IMR-90 (cell line): ENCODE results near the gene PPA2. TPM values are rescaled to one million over a fixed set of nuclear protein-coding genes. Genes with fewer than 3 reads are reported as not detected.

Source experiments
- ATAC-seq: fragments of 200-7000 bp; cut with Tn5 transposase; 2 replicates; pipeline ENCODE4 v1.9.1; 2020; ENCODE audit warnings: low read depth, mild to moderate bottlenecking, moderate library complexity
- BruUV-seq: library from RNA; stranded (reverse); fragments of 400-500 nt; replicated peaks from 2 replicates; lab custom pipeline; 2021; lab: Mats Ljungman, UMichigan
- CTCF ChIA-PET: fragments of 300-600 bp; formaldehyde crosslinking; extraction: SDS; loops from one replicate; lab custom pipeline; 2021; ENCODE audit warnings: antibody characterized with exemption; lab: Yijun Ruan, JAX
- POLR2A ChIA-PET: fragments of 300-600 bp; sonication (Branson Sonifier 250); formaldehyde crosslinking; loops from one replicate; lab custom pipeline; 2022; ENCODE audit warnings: antibody characterized with exemption; ENCODE audit not compliant: unreplicated experiment; lab: Charles Lee
- DNase-seq: peaks from one replicate; pipeline ENCODE4 v3.0.0; 2013
- H2AFZ ChIP-seq: replicated peaks from 2 replicates; pipeline ENCODE3; 2013; ENCODE audit warnings: low read length, mild to moderate bottlenecking; ENCODE audit not compliant: poor library complexity
- H2AK5ac ChIP-seq: 2 replicates; pipeline ENCODE4 v1.6.1; 2013; ENCODE audit warnings: low read depth, low read length, inconsistent platforms
- H2AK9ac ChIP-seq: replicated peaks from 2 replicates; pipeline ENCODE3; 2013; ENCODE audit warnings: mild to moderate bottlenecking, low read depth, low read length, moderate library complexity; ENCODE audit not compliant: poor library complexity
- H2BK120ac ChIP-seq: 2 replicates; pipeline ENCODE4 v1.6.1; 2013; ENCODE audit warnings: low read depth, low read length, inconsistent platforms
- H2BK15ac ChIP-seq: 3 replicates; pipeline ENCODE4 v1.6.1; 2013; ENCODE audit warnings: low read depth, low read length, inconsistent platforms
- H2BK20ac ChIP-seq: 2 replicates; pipeline ENCODE4 v1.6.1; 2013; ENCODE audit warnings: low read depth, mild to moderate bottlenecking, inconsistent platforms, low read length, moderate library complexity
- H2BK5ac ChIP-seq: 2 replicates; pipeline ENCODE4 v1.6.1; 2013; ENCODE audit warnings: mild to moderate bottlenecking, low read depth, low read length, inconsistent platforms; ENCODE audit not compliant: poor library complexity, severe bottlenecking
- H3K14ac ChIP-seq: replicated peaks from 2 replicates; pipeline ENCODE4 v1.6.1; 2013; ENCODE audit warnings: low read depth, low read length, inconsistent platforms
- H3K18ac ChIP-seq: 2 replicates; pipeline ENCODE4 v1.6.1; 2013; ENCODE audit warnings: low read depth, low read length, control low read depth
- H3K23ac ChIP-seq: 2 replicates; pipeline ENCODE4 v1.6.1; 2013; ENCODE audit warnings: low read depth, low read length, inconsistent platforms
- H3K27ac ChIP-seq: 2 replicates; pipeline ENCODE4 v1.5.1; 2013; ENCODE audit warnings: mild to moderate bottlenecking, control low read depth, low read length; ENCODE audit not compliant: insufficient read depth
- H3K27me3 ChIP-seq: 2 replicates; pipeline ENCODE4 v1.6.1; 2013; ENCODE audit warnings: low read length; ENCODE audit not compliant: control insufficient read depth, insufficient read depth
- H3K36me3 ChIP-seq: 2 replicates; pipeline ENCODE4 v1.6.1; 2013; ENCODE audit warnings: low read length, mixed read lengths; ENCODE audit not compliant: control insufficient read depth, insufficient read depth
- H3K4ac ChIP-seq: 2 replicates; pipeline ENCODE4 v1.6.1; 2013; ENCODE audit warnings: low read depth, low read length, inconsistent platforms
- H3K4me1 ChIP-seq: 2 replicates; pipeline ENCODE4 v1.6.1; 2013; ENCODE audit warnings: low read length, mixed read lengths; ENCODE audit not compliant: control insufficient read depth, insufficient read depth
- H3K4me2 ChIP-seq: 2 replicates; pipeline ENCODE4 v1.6.1; 2013; ENCODE audit warnings: low read depth, mild to moderate bottlenecking, control low read depth, low read length, moderate library complexity
- H3K4me3 ChIP-seq: 2 replicates; pipeline ENCODE4 v1.5.1; 2013; ENCODE audit warnings: low read depth, mild to moderate bottlenecking, control low read depth, low read length, moderate library complexity; ENCODE audit not compliant: insufficient read depth
- H3K56ac ChIP-seq: 2 replicates; pipeline ENCODE4 v1.6.1; 2013; ENCODE audit warnings: low read length, inconsistent platforms; ENCODE audit not compliant: insufficient read depth; ENCODE audit errors: extremely low read depth
- H3K79me1 ChIP-seq, 2 experiments: 2 replicates each; pipeline ENCODE4 v1.6.1; 2013; ENCODE audit warnings: low read length in 2 of 2, inconsistent platforms in 1 of 2, low read depth in 1 of 2
- H3K9ac ChIP-seq: 2 replicates; pipeline ENCODE4 v1.6.1; 2013; ENCODE audit warnings: low read depth, low read length, control low read depth
- H3K9me1 ChIP-seq: 2 replicates; pipeline ENCODE4 v1.6.1; 2013; ENCODE audit warnings: low read length, inconsistent platforms; ENCODE audit not compliant: insufficient read depth
- H3K9me3 ChIP-seq: 2 replicates; pipeline ENCODE4 v1.6.1; 2013; ENCODE audit warnings: low read length; ENCODE audit not compliant: control insufficient read depth, insufficient read depth
- H4K20me1 ChIP-seq: 2 replicates; pipeline ENCODE4 v1.6.1; 2013; ENCODE audit warnings: low read length, inconsistent platforms; ENCODE audit not compliant: insufficient read depth
- H4K5ac ChIP-seq: 2 replicates; pipeline ENCODE4 v1.6.1; 2013; ENCODE audit warnings: mild to moderate bottlenecking, low read depth, low read length, control low read depth
- H4K8ac ChIP-seq, 2 experiments: 2 replicates each; pipeline ENCODE4 v1.6.1; 2013; ENCODE audit warnings: low read depth in 2 of 2, low read length in 2 of 2, control low read depth in 1 of 2, inconsistent platforms in 1 of 2
- H4K91ac ChIP-seq: 2 replicates; pipeline ENCODE4 v1.6.1; 2013; ENCODE audit warnings: low read depth, low read length, inconsistent platforms; ENCODE audit not compliant: insufficient read depth
- CEBPB ChIP-seq: IDR thresholded peaks from 2 replicates; pipeline ENCODE4 v1.6.1; 2012; ENCODE audit warnings: low read depth, low read length, improper control_type of control experiment
- CHD1 ChIP-seq: IDR thresholded peaks from 2 replicates; pipeline ENCODE4 v1.6.1; 2012; ENCODE audit warnings: low read depth, low read length, improper control_type of control experiment
- FOS ChIP-seq: fragments of 150-350 bp; IDR thresholded peaks from 2 replicates; pipeline ENCODE4 v1.6.1; 2016; ENCODE audit warnings: low read depth, low read length
- MAFK ChIP-seq: IDR thresholded peaks from 2 replicates; pipeline ENCODE4 v1.6.1; 2012; ENCODE audit warnings: low read depth, low read length, improper control_type of control experiment
- MAZ ChIP-seq: IDR thresholded peaks from 2 replicates; pipeline ENCODE4 v1.6.1; 2012; ENCODE audit warnings: low read depth, mild to moderate bottlenecking, low read length, improper control_type of control experiment, moderate library complexity, borderline replicate concordance
- MXI1 ChIP-seq: IDR thresholded peaks from 2 replicates; pipeline ENCODE4 v1.6.1; 2012; ENCODE audit warnings: low read depth, mild to moderate bottlenecking, low read length, moderate library complexity, borderline replicate concordance
- NFE2L2 ChIP-seq: fragments of 150-350 bp; IDR thresholded peaks from 2 replicates; pipeline ENCODE4 v1.6.1; 2016; ENCODE audit warnings: low read depth, mild to moderate bottlenecking, low read length
- POLR2A ChIP-seq: IDR thresholded peaks from 2 replicates; pipeline ENCODE4 v1.6.1; 2012; ENCODE audit warnings: mild to moderate bottlenecking, low read depth, low read length
- RAD21 ChIP-seq: IDR thresholded peaks from 2 replicates; pipeline ENCODE4 v1.6.1; 2012; ENCODE audit warnings: low read length, improper control_type of control experiment
- RFX5 ChIP-seq: IDR thresholded peaks from 2 replicates; pipeline ENCODE4 v1.8.0; 2012; ENCODE audit warnings: low read depth, mild to moderate bottlenecking, low read length, moderate library complexity
- USF2 ChIP-seq: fragments of 150-350 bp; IDR thresholded peaks from 2 replicates; pipeline ENCODE4 v1.6.1; 2017; ENCODE audit warnings: mild to moderate bottlenecking, antibody characterized with exemption, low read length, low read depth
- WGBS, 2 experiments: methylation state at CpG; one replicate each; pipeline versions ENCODE4 v1.1.5 to v1.1.7; 2013; ENCODE audit warnings: missing lambda C conversion rate in 2 of 2; ENCODE audit not compliant: insufficient read length in 1 of 2; ENCODE audit errors: extremely low coverage in 2 of 2; 5-methylcytosine and 5-hydroxymethylcytosine counted together
- dilution Hi-C: fragments of 300-500 bp; cut with HindIII; formaldehyde crosslinking; loops from one replicate; pipeline ENCODE4 v1.14.3; 2018; ENCODE audit warnings: low sequenced_read_pairs; ENCODE audit not compliant: unreplicated experiment
- in situ Hi-C: fragments of 300-500 bp; cut with MboI; formaldehyde crosslinking; loops from 3 replicates; pipeline ENCODE4 v1.14.3; 2019; ENCODE audit warnings: low sequenced_read_pairs, inconsistent platforms, mixed read lengths
- intact Hi-C: fragments of 100-400 bp; cut with micrococcal nuclease; formaldehyde crosslinking; loops from 2 replicates; pipeline ENCODE4 v1.10.0; 2022
- polyA plus RNA-seq, 3 experiments: library from polyadenylated mRNA; depleted of rRNA; stranded (reverse); fragments of >200 nt; gene quantifications; 2 replicates each; pipeline ENCODE4 v1.2.3, GENCODE V29; 2012; ENCODE audit warnings: low replicate concordance in 1 of 3
- total RNA-seq: library from RNA; depleted of rRNA; stranded (reverse); fragments of >200 nt; gene quantifications from 2 replicates; pipeline ENCODE4 v1.2.3, GENCODE V29; 2012
- TF ChIP-seq, protein P1 (sequence below): fragments of 150-350 bp; IDR thresholded peaks from 2 replicates; pipeline ENCODE4 v1.6.1; 2016; ENCODE audit warnings: low read depth, mild to moderate bottlenecking, low read length, moderate library complexity, borderline replicate concordance
- TF ChIP-seq, protein P2 (sequence below): conservative IDR thresholded peaks from 2 replicates; pipeline ENCODE4 v1.5.1; 2012; ENCODE audit warnings: mild to moderate bottlenecking, low read depth, low read length, improper control_type of control experiment

The PPA2 gene
- total and polyA plus RNA-seq, 2 of the 4 experiments (the other 2 are of a cell fraction): 43.1 to 52.5 TPM

DNA sequence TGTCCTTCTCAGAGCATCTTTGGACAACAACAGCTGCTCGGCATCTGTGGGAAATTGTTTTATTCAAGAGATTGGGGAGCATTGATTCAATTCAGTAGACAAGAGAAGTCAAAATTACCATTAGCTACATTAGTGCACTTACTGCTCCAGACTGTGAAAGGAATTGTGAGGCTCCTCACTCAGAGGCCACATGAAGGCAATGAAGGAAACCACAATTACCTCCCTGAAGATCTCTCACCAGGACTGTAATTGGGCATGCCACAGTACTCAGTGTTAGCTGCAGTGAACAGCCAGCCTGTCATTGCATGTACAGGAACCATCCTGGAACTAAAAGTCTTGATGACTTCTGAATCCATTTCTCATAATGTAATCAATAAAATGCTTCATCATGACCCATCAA is 144.8 kb downstream of the PPA2 start:
- Histone ChIP-seq H3K79me1 (no peaks in the 10 kb centered on the region), H4K8ac (no peak overlapping the region), H4K5ac (no peak overlapping the region), H3K36me3 (no peaks in the 10 kb centered on the region), H4K91ac (no peak overlapping the region), H4K20me1 (no peaks in the 10 kb centered on the region), H2BK120ac (no peak overlapping the region), H2BK20ac (no peak overlapping the region), H2BK5ac (no peak overlapping the region), H2AK5ac (no peak overlapping the region), H3K23ac (no peak overlapping the region), H3K9ac (no peak overlapping the region), H3K27me3 (no peaks in the 10 kb centered on the region), H2AFZ (no peak overlapping the region), H3K9me1 (no peaks in the 10 kb centered on the region), H3K14ac (no peak overlapping the region), H3K9me3 (no peaks in the 10 kb centered on the region), H3K18ac (no peak overlapping the region), H3K27ac (no peak overlapping the region), H3K56ac (no peak overlapping the region), H2BK15ac (no peak overlapping the region), H3K4ac (no peak overlapping the region), H3K4me1 (no peaks in the 10 kb centered on the region), H3K4me2 (no peak overlapping the region), H3K4me3 (no peak overlapping the region), H2AK9ac (no peak overlapping the region)
- TF ChIP-seq USF2 (no peak), MAZ (no peak), MXI1 (no peak), NFE2L2 (no peak), CEBPB (no peak), CHD1 (no peak), RAD21 (no peak), POLR2A (no peak), FOS (no peak), RFX5 (no peak), MAFK (no peak)
- TF ChIP-seq, protein P1, sequence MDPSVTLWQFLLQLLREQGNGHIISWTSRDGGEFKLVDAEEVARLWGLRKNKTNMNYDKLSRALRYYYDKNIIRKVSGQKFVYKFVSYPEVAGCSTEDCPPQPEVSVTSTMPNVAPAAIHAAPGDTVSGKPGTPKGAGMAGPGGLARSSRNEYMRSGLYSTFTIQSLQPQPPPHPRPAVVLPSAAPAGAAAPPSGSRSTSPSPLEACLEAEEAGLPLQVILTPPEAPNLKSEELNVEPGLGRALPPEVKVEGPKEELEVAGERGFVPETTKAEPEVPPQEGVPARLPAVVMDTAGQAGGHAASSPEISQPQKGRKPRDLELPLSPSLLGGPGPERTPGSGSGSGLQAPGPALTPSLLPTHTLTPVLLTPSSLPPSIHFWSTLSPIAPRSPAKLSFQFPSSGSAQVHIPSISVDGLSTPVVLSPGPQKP: no peak
- TF ChIP-seq, protein P2, sequence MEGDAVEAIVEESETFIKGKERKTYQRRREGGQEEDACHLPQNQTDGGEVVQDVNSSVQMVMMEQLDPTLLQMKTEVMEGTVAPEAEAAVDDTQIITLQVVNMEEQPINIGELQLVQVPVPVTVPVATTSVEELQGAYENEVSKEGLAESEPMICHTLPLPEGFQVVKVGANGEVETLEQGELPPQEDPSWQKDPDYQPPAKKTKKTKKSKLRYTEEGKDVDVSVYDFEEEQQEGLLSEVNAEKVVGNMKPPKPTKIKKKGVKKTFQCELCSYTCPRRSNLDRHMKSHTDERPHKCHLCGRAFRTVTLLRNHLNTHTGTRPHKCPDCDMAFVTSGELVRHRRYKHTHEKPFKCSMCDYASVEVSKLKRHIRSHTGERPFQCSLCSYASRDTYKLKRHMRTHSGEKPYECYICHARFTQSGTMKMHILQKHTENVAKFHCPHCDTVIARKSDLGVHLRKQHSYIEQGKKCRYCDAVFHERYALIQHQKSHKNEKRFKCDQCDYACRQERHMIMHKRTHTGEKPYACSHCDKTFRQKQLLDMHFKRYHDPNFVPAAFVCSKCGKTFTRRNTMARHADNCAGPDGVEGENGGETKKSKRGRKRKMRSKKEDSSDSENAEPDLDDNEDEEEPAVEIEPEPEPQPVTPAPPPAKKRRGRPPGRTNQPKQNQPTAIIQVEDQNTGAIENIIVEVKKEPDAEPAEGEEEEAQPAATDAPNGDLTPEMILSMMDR: no peak
- DNase-seq (no peak), ATAC-seq (no peak)
- intact Hi-C loops (no loop called here), in situ Hi-C loops (no loop called here), dilution Hi-C loops (no loop called here)
- BruUV-seq: no TSS peak
- CTCF ChIA-PET: no interaction called here
- POLR2A ChIA-PET: no interaction called here
- WGBS, 2 experiments: no CpG with 5 or more reads among the region's 1 CpG
